Caco-2 (cell line): ENCODE results near the gene TMEM208. TPM values are rescaled to one million over a fixed set of nuclear protein-coding genes. Genes with fewer than 3 reads are reported as not detected.
A peak's percentile ranks its signal among the peaks of the same experiment; 100 is the strongest.

ENCODE experiments used
- BruUV-seq: library from RNA; stranded (reverse); fragments of 400-500 nt; replicated peaks from 2 replicates; lab custom pipeline; 2021; lab: Mats Ljungman, UMichigan
- CTCF ChIA-PET: fragments of 300-600 bp; sonication (Branson Sonifier 250); formaldehyde crosslinking; loops from one replicate; lab custom pipeline; 2022; ENCODE audit warnings: antibody characterized with exemption; lab: Charles Lee
- POLR2A ChIA-PET: fragments of 300-600 bp; sonication (Branson Sonifier 250); formaldehyde crosslinking; loops from one replicate; lab custom pipeline; 2022; ENCODE audit warnings: antibody characterized with exemption; lab: Charles Lee
- DNase-seq, 2 experiments: peaks; one replicate each; pipeline versions ENCODE4 v3.0.0 to v3.0.0-alpha.2; 2020 to 2022
- H3K27me3 ChIP-seq: replicated peaks from 2 replicates; pipeline ENCODE4 v1.6.0; 2011; ENCODE audit warnings: low read length; ENCODE audit not compliant: control insufficient read depth, insufficient read depth
- H3K36me3 ChIP-seq: 2 replicates; pipeline ENCODE4 v1.5.1; 2011; ENCODE audit warnings: low read length; ENCODE audit not compliant: control insufficient read depth, insufficient read depth
- H3K4me1 ChIP-seq: fragments of 250-450 bp; sonication (Bioruptor Pico); 2 replicates; pipeline ENCODE4 v1.5.1; 2020; ENCODE audit warnings: mild to moderate bottlenecking
- H3K4me3 ChIP-seq: 2 replicates; pipeline ENCODE4 v1.5.1; 2011; ENCODE audit warnings: low read depth, mild to moderate bottlenecking, control low read depth, low read length
- H3K9me3 ChIP-seq: fragments of 250-450 bp; sonication (Bioruptor Pico); 2 replicates; pipeline ENCODE4 v1.5.1; 2020; ENCODE audit warnings: mild to moderate bottlenecking, moderate library complexity
- H3K27ac Mint-ChIP-seq: one replicate; pipeline ENCODE4 v1.8.0; 2022; ENCODE audit warnings: mixed read lengths; ENCODE audit not compliant: unreplicated experiment
- H3K27me3 Mint-ChIP-seq: one replicate; pipeline ENCODE4 v1.8.0; 2022; ENCODE audit warnings: mixed read lengths; ENCODE audit not compliant: insufficient read depth, unreplicated experiment
- H3K36me3 Mint-ChIP-seq: one replicate; pipeline ENCODE4 v1.8.0; 2022; ENCODE audit warnings: mild to moderate bottlenecking, mixed read lengths; ENCODE audit not compliant: insufficient read depth, unreplicated experiment
- H3K4me1 Mint-ChIP-seq: one replicate; pipeline ENCODE4 v1.8.0; 2022; ENCODE audit warnings: low read depth, mixed read lengths; ENCODE audit not compliant: unreplicated experiment
- H3K4me3 Mint-ChIP-seq: one replicate; pipeline ENCODE4 v1.8.0; 2022; ENCODE audit warnings: mild to moderate bottlenecking, moderate library complexity, mixed read lengths; ENCODE audit not compliant: unreplicated experiment
- H3K9me3 Mint-ChIP-seq: one replicate; pipeline ENCODE4 v1.8.0; 2022; ENCODE audit warnings: mixed read lengths; ENCODE audit not compliant: unreplicated experiment
- CTCF ChIP-seq, 2 experiments: fragments of 200-600 bp in 1 of 2; IDR thresholded peaks; 1 replicate in 1 of 2; 2 replicates in 1 of 2; pipeline versions ENCODE4 v1.5.1 to v1.8.0; 2011 to 2022; ENCODE audit warnings: antibody characterized with exemption in 1 of 2, control low read depth in 1 of 2, inconsistent platforms in 1 of 2, low read depth in 1 of 2, low read length in 1 of 2, mild to moderate bottlenecking in 1 of 2, moderate library complexity in 1 of 2; ENCODE audit not compliant: insufficient read depth in 1 of 2, severe bottlenecking in 1 of 2, unreplicated experiment in 1 of 2
- intact Hi-C: fragments of 100-400 bp; cut with micrococcal nuclease; formaldehyde crosslinking; loops from one replicate; pipeline ENCODE4 v1.10.0; 2022; ENCODE audit not compliant: unreplicated experiment
- total RNA-seq: library from RNA; stranded (reverse); gene quantifications from 2 replicates; pipeline ENCODE4 v1.2.3, GENCODE V29; 2022

Gene TMEM208
- total RNA-seq, 1 experiment from 2014 or later, result 69.7 TPM

- H3K27me3 ChIP-seq, result no peaks in the 10 kb centered on the region
- intact Hi-C loops, result no loop called here
- POLR2A ChIA-PET, result no interaction called here
- H3K9me3 ChIP-seq, result no peaks in the 10 kb centered on the region
- CTCF ChIA-PET, result interaction anchor here (0.6 kb wide), 1 partner anchor 34 kb away, joined by 4 read pairs; the partner anchor contains the start of gene NOL3
- no peak overlapping the region for H3K4me3 Mint-ChIP-seq
- H3K36me3 Mint-ChIP-seq, result peaks cover 52% of the 10 kb centered on the region
- H3K4me1 Mint-ChIP-seq, result peaks cover 15% of the 10 kb centered on the region
- H3K4me3 ChIP-seq, result no peak overlapping the region
- peaks cover 3% of the 10 kb centered on the region; the same call in 1 of the 2 replicates for H3K36me3 ChIP-seq
- no peaks in the 10 kb centered on the region for H3K27me3 Mint-ChIP-seq
- no peak overlapping the region for H3K27ac Mint-ChIP-seq
- BruUV-seq, result no TSS peak
- no peaks in the 10 kb centered on the region for H3K9me3 Mint-ChIP-seq
- TF ChIP-seq CTCF (IDR thresholded peaks at IDR 0.05; ENCODE audit: insufficient read depth in 1 of 2, low read depth in 1 of 2, low read length in 1 of 2, severe bottlenecking in 1 of 2, unreplicated experiment in 1 of 2), result no peak
- DNase-seq, result no peak
- H3K4me1 ChIP-seq, result peaks cover 19% of the 10 kb centered on the region; the same call in 1 of the 2 replicates
Measured at GRCh38 chr16:67204076-67204475, 22.9 kb upstream of the TMEM208 start.

GRCh38 chr16:67206129-67206837, 20.6 kb upstream of the TMEM208 start:
- no TSS peak for BruUV-seq
- ChIA-PET CTCF (interaction anchor here (0.5 kb wide), 1 partner anchor 40 kb away, joined by 5 read pairs; no protein-coding TSS in a partner anchor), POLR2A (no interaction called here)
- Mint-ChIP-seq H3K4me3 (no peak overlapping the region), H3K4me1 (peaks cover 8% of the 10 kb centered on the region), H3K9me3 (no peaks in the 10 kb centered on the region), H3K27me3 (no peaks in the 10 kb centered on the region), H3K27ac (peak overlapping the region; percentile 9), H3K36me3 (peaks cover 40% of the 10 kb centered on the region)
- peaks cover 3% of the 10 kb centered on the region; the same call in 1 of the 2 replicates for H3K36me3 ChIP-seq
- intact Hi-C loops, result no loop called here
- TF ChIP-seq CTCF (IDR thresholded peaks at IDR 0.05; ENCODE audit: insufficient read depth in 1 of 2, low read depth in 1 of 2, low read length in 1 of 2, severe bottlenecking in 1 of 2, unreplicated experiment in 1 of 2), result no peak
- H3K27me3 ChIP-seq, result no peaks in the 10 kb centered on the region
- H3K4me1 ChIP-seq, result peaks cover 12% of the 10 kb centered on the region; the same call in 1 of the 2 replicates
- H3K4me3 ChIP-seq, result no peak overlapping the region
- no peaks in the 10 kb centered on the region for H3K9me3 ChIP-seq
- DNase-seq, result no peak

- intact Hi-C loops, result no loop called here
- Mint-ChIP-seq H3K9me3 (no peaks in the 10 kb centered on the region), H3K27ac (peak overlapping the region; percentile 9), H3K27me3 (no peaks in the 10 kb centered on the region), H3K4me3 (no peak overlapping the region), H3K4me1 (peaks cover 8% of the 10 kb centered on the region), H3K36me3 (peaks cover 38% of the 10 kb centered on the region)
- BruUV-seq, result no TSS peak
- no peak for DNase-seq
- no peak overlapping the region for H3K4me3 ChIP-seq
- H3K36me3 ChIP-seq, result no peaks in the 10 kb centered on the region; the same call in 1 of the 2 replicates
- ChIA-PET POLR2A (no interaction called here), CTCF (interaction anchor here (0.5 kb wide), 1 partner anchor 40 kb away, joined by 5 read pairs; no protein-coding TSS in a partner anchor)
- no peak for TF ChIP-seq CTCF (IDR thresholded peaks at IDR 0.05; ENCODE audit: insufficient read depth in 1 of 2, low read depth in 1 of 2, low read length in 1 of 2, severe bottlenecking in 1 of 2, unreplicated experiment in 1 of 2)
- H3K4me1 ChIP-seq, result peaks cover 12% of the 10 kb centered on the region; the same call in 1 of the 2 replicates
- H3K9me3 ChIP-seq, result no peaks in the 10 kb centered on the region
- H3K27me3 ChIP-seq, result no peaks in the 10 kb centered on the region
Measured at GRCh38 chr16:67206838-67207248, 20.1 kb upstream of the TMEM208 start.
